Measurements from ENCODE around the gene RAD21L1.

- TF ChIP-seq CTCF (IDR thresholded peaks at IDR 0.05) (no peak), POLR2A (IDR thresholded peaks at IDR 0.05) (no peak)
Observed at GRCh38 chr20:1266167-1266973, 40.5 kb downstream of the RAD21L1 start, which contains the start of gene SNPH.

Data from Peyer's patch (tissue), 4 donors.